ENCODE data around the gene GALNT2.

GALNT2 gene

DNA sequence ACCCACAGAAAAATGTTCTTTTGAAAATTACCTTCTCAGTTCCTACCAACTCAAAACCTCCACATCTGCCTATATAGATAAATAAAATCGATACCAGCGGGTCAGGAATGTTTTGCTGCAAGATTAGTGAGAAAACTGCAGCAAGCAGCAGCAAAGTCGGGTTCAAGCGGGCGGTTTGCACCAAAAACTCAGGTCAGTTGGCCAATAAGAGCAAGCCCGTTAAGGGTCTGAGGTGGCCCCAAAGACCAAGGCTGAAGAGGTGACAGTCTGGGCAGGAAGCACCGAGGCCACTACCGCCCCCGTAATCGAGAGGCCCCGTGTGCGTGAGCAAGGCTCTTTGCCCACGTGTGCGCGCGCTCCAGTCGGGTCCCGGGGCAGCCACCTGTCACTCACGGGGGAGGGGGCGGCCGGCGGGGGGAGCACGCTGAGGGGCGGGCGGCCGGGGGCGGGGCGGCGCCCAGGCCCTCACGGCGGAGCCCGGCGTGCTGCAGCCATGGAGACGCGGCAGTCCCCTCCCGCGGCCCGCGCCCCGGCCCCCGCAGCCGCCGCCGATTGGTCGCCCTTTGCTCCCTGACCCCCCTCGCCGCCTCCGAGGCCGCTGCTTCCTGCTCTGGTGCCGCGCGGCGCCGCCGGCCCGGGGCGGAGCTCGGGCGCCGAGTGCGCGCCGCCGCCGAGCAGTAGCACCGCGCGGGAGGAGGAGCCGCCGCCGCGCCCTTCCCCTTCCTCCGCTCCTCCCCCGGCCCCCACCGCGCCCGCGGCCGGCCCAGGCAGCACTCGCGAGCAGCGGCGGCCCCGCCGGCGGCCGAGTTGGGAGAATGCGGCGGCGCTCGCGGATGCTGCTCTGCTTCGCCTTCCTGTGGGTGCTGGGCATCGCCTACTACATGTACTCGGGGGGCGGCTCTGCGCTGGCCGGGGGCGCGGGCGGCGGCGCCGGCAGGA is at the start of gene GALNT2:
Gene GALNT2 (plus strand): TSS at position 773 of the 939 bp plus-strand sequence. CDS start 43 bp downstream, at position 816.
- Histone ChIP-seq H3K9ac (ENCODE audit: low read depth, low read length) (peak within 1 kb of the TSS; percentile 52), H3K27ac (ENCODE audit: low read depth, low read length) (peak within 1 kb of the TSS; percentile 89), H3K4me1 (ENCODE audit: control insufficient read depth, insufficient read depth, low read length) (peaks cover 20% of the 10 kb centered on the region), H3K36me3 (ENCODE audit: control insufficient read depth, insufficient read depth, low read length) (no peaks in the 10 kb centered on the region), H3K9me3 (ENCODE audit: control insufficient read depth, insufficient read depth, low read length) (peaks cover 8% of the 10 kb centered on the region; the same call in 1 of the 2 replicates), H3K4me3 (ENCODE audit: low read depth, low read length) (peak within 1 kb of the TSS; percentile 85), H3K27me3 (ENCODE audit: control insufficient read depth, insufficient read depth, low read length) (peaks cover 14% of the 10 kb centered on the region)

DNA sequence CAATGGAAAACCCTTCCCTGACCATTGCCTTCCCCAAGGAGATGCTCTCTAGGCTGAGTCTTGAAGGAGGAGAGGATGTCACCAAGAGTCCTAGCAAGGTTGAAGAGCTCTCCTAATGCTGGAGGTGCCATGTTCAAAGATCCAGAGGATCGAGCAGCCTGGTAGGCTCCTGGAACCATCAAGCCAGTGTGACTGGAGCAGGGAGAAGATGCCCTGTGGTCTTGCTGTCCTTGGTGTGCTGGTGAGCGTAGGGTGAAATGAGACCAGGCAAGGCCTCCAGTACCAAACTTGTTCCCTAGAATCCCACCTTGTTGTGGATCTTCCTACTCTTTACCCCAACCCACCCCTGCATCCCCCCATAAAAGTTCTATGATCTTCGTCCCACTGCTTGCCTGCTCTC is 46.6 kb upstream of the GALNT2 start:
- Histone ChIP-seq H3K4me1 (ENCODE audit: control insufficient read depth, insufficient read depth, low read length) (peaks cover 18% of the 10 kb centered on the region), H3K9ac (ENCODE audit: low read depth, low read length) (no peak overlapping the region), H3K9me3 (ENCODE audit: control insufficient read depth, insufficient read depth, low read length) (no peaks in the 10 kb centered on the region)

DNA sequence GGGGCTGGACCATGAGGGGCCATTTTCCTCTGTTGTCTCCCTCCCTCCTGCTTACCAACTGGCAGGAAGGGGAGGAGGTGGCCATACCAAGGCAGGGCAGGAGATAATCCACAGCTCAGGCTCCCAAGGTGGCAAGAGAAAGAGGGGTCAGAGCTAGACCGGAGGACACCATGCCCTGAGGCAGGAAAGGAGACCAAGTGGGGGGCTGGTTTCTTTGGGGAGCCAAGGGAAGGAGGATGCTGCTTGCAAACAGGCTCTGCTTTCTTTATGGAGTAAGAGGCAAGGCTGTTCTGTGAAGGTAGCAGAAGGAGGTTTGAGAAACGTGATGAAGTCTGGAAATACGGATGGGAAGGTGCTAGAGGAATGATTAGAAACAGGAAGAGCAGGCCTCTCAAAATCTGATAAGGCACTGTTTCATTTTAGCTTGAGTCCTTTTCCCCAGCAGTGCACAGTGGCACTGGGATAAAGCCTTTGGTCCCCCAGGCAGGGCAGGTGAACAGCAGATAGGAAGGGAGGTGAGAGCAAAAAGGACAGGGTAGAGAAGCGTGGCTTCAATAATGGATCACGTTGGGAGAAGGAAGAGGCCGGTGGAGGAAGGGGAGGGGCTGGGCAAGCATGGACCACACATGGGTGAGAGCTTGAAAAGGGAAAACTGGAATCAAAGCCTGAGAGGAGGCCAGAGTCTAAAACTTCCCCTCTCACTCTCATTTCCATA is 44.2 kb upstream of the GALNT2 start:
- Histone ChIP-seq H3K27ac (ENCODE audit: low read depth, low read length) (no peak overlapping the region), H3K4me1 (ENCODE audit: control insufficient read depth, insufficient read depth, low read length) (peaks cover 12% of the 10 kb centered on the region), H3K36me3 (ENCODE audit: control insufficient read depth, insufficient read depth, low read length) (no peaks in the 10 kb centered on the region), H3K9ac (ENCODE audit: low read depth, low read length) (no peak overlapping the region), H3K9me3 (ENCODE audit: control insufficient read depth, insufficient read depth, low read length) (no peaks in the 10 kb centered on the region), H3K27me3 (ENCODE audit: control insufficient read depth, insufficient read depth, low read length) (no peaks in the 10 kb centered on the region), H3K4me3 (ENCODE audit: low read depth, low read length) (no peak overlapping the region)

More for the DNA sequence above, 46.6 kb upstream of the GALNT2 start:
- Histone ChIP-seq H3K27ac (ENCODE audit: low read depth, low read length) (no peak overlapping the region), H3K27me3 (ENCODE audit: control insufficient read depth, insufficient read depth, low read length) (no peaks in the 10 kb centered on the region), H3K36me3 (ENCODE audit: control insufficient read depth, insufficient read depth, low read length) (no peaks in the 10 kb centered on the region), H3K4me3 (ENCODE audit: low read depth, low read length) (no peak overlapping the region)

DNA sequence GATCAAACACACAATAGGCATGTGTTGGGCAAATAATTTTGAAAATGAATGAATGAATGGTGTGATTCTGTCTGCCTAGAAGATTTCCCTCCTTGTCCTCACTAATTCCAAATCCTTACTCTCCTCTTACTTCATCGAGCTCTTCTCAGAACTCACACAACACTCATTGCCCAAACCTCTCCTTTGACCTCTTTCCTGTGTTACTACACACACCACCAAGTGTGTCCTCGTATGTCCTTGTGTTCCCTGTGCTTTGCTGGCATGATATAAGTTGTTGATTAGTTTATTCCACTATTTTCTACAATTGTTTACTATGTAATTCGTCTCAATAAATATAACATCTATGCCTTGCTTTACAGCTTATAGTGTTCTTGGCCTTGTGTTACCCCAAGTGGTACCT is 41.4 kb upstream of the GALNT2 start:
- H3K27ac ChIP-seq (ENCODE audit: low read depth, low read length), result no peak overlapping the region
- H3K36me3 ChIP-seq (ENCODE audit: control insufficient read depth, insufficient read depth, low read length), result no peaks in the 10 kb centered on the region
- H3K4me1 ChIP-seq (ENCODE audit: control insufficient read depth, insufficient read depth, low read length), result peaks cover 6% of the 10 kb centered on the region
- H3K4me3 ChIP-seq (ENCODE audit: low read depth, low read length), result no peak overlapping the region
- no peak overlapping the region for H3K9ac ChIP-seq (ENCODE audit: low read depth, low read length)
- H3K9me3 ChIP-seq (ENCODE audit: control insufficient read depth, insufficient read depth, low read length), result no peaks in the 10 kb centered on the region
- H3K27me3 ChIP-seq (ENCODE audit: control insufficient read depth, insufficient read depth, low read length), result no peaks in the 10 kb centered on the region

DNA sequence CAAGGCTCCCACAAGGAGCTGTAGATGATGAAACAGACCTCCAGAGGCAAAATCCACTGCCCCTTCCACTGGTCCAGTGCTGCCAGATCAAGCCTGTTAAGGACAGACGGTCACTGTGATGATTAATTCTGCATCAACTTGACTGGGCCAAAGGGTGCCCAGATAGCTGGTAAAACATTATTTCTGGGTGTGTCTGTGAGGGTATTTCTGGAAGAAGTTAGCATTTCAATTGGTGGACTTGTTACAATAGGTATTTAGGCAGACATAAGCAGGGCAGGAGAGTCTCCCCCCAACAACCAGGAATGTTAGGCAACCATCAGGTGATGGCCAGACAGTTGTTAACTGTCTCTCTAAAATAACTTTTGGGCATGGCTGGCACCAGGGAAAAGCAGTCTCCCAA is 40.9 kb upstream of the GALNT2 start:
- H3K36me3 ChIP-seq (ENCODE audit: control insufficient read depth, insufficient read depth, low read length), result no peaks in the 10 kb centered on the region
- no peaks in the 10 kb centered on the region for H3K27me3 ChIP-seq (ENCODE audit: control insufficient read depth, insufficient read depth, low read length)
- no peak overlapping the region for H3K9ac ChIP-seq (ENCODE audit: low read depth, low read length)
- no peak overlapping the region for H3K27ac ChIP-seq (ENCODE audit: low read depth, low read length)
- no peaks in the 10 kb centered on the region for H3K9me3 ChIP-seq (ENCODE audit: control insufficient read depth, insufficient read depth, low read length)
- H3K4me1 ChIP-seq (ENCODE audit: control insufficient read depth, insufficient read depth, low read length), result peaks cover 6% of the 10 kb centered on the region
- no peak overlapping the region for H3K4me3 ChIP-seq (ENCODE audit: low read depth, low read length)

DNA sequence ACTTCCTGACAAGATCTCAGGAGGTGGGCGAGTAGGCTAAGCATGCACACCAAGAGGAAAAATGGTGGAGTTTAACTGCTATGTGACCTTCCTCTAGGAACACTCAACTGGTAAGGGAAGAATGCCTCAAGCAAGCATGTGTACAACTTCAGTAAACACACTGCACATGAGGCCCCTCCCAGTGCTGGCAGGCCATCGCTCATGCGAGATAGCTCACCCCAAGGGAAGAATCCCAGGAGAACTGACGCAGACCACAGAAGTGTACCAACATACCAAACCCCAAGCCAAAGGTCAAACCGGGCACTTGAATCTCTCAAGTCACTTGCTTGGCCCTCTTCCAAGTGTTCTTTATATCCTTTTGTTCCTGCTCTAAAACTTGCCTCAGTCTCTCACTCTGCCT is 40.5 kb upstream of the GALNT2 start:
- Histone ChIP-seq H3K9ac (ENCODE audit: low read depth, low read length) (no peak overlapping the region), H3K27me3 (ENCODE audit: control insufficient read depth, insufficient read depth, low read length) (no peaks in the 10 kb centered on the region), H3K27ac (ENCODE audit: low read depth, low read length) (no peak overlapping the region), H3K4me1 (ENCODE audit: control insufficient read depth, insufficient read depth, low read length) (peaks cover 6% of the 10 kb centered on the region), H3K36me3 (ENCODE audit: control insufficient read depth, insufficient read depth, low read length) (no peaks in the 10 kb centered on the region), H3K9me3 (ENCODE audit: control insufficient read depth, insufficient read depth, low read length) (no peaks in the 10 kb centered on the region), H3K4me3 (ENCODE audit: low read depth, low read length) (no peak overlapping the region)

DNA sequence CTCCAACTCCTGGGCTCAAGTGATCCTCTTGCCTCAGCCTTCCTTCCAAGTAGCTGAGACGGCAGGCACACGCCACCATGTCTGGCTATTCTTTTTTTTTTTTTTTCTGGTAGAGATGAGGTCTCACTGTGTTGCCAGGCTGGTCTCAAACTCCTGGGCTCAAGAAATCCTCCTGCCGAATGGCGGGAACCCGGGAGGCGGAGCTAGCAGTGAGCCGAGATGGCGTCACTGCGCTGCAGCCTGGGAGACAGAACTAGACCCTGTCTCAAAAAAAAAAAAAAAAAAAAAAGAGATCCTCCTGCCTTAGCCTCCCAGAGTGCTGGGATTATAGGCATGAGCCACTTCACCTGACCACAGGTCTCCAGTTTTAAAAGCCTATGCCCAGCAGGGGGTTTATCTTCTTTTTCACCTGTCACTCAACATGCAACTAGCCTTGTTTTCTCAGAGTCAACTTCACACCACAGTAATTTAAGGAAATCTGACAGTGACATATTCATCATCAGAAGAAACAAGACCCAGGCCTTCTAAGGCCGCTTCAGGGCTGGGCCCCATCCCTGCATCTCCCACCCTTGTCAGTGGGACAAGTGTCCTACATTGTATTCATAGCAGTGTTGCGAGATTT is 38.3 kb upstream of the GALNT2 start:
- H3K9me3 ChIP-seq (ENCODE audit: control insufficient read depth, insufficient read depth, low read length), result no peaks in the 10 kb centered on the region
- no peaks in the 10 kb centered on the region for H3K27me3 ChIP-seq (ENCODE audit: control insufficient read depth, insufficient read depth, low read length)
- no peak overlapping the region for H3K9ac ChIP-seq (ENCODE audit: low read depth, low read length)
- no peak overlapping the region for H3K4me3 ChIP-seq (ENCODE audit: low read depth, low read length)
- no peaks in the 10 kb centered on the region for H3K36me3 ChIP-seq (ENCODE audit: control insufficient read depth, insufficient read depth, low read length)
- peaks cover 6% of the 10 kb centered on the region for H3K4me1 ChIP-seq (ENCODE audit: control insufficient read depth, insufficient read depth, low read length)
- no peak overlapping the region for H3K27ac ChIP-seq (ENCODE audit: low read depth, low read length)

DNA sequence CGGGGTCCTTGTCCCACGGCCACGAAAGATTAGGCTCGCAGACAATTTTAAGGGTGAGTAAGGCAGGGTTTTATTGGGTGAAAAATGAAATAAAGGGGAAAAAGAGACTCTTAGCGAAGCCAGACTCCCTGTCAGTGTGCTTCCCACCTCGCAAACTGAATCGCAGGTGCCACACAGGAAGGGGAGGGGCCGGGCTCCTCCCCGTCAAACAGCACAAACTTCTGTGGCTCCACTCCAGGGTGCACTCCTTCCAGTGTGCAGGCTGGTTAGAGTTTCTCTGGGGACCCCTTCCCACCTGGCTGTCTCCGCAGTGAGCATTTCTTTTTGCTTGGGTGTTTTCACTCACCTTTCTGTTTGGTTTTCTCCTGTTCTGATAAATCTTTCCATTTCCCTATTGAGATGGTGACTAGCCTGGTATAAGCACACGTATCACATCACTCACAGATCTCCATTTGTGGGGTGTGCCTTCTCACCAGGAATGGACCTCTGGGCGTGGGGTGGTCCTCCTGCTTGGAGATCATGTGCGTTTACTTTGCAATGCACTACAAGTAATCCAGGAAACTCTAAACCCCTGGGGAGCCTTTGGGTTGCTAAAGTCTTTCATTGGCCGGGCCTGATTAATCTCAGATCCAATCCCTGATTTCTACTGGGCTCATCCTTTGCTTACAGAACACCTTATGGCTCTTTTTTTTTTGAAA is 37.6 kb upstream of the GALNT2 start:
- no peaks in the 10 kb centered on the region for H3K27me3 ChIP-seq (ENCODE audit: control insufficient read depth, insufficient read depth, low read length)
- H3K27ac ChIP-seq (ENCODE audit: low read depth, low read length), result no peak overlapping the region
- no peaks in the 10 kb centered on the region for H3K9me3 ChIP-seq (ENCODE audit: control insufficient read depth, insufficient read depth, low read length)
- no peak overlapping the region for H3K4me3 ChIP-seq (ENCODE audit: low read depth, low read length)
- H3K9ac ChIP-seq (ENCODE audit: low read depth, low read length), result no peak overlapping the region
- peaks cover 6% of the 10 kb centered on the region for H3K4me1 ChIP-seq (ENCODE audit: control insufficient read depth, insufficient read depth, low read length)
- H3K36me3 ChIP-seq (ENCODE audit: control insufficient read depth, insufficient read depth, low read length), result no peaks in the 10 kb centered on the region

DNA sequence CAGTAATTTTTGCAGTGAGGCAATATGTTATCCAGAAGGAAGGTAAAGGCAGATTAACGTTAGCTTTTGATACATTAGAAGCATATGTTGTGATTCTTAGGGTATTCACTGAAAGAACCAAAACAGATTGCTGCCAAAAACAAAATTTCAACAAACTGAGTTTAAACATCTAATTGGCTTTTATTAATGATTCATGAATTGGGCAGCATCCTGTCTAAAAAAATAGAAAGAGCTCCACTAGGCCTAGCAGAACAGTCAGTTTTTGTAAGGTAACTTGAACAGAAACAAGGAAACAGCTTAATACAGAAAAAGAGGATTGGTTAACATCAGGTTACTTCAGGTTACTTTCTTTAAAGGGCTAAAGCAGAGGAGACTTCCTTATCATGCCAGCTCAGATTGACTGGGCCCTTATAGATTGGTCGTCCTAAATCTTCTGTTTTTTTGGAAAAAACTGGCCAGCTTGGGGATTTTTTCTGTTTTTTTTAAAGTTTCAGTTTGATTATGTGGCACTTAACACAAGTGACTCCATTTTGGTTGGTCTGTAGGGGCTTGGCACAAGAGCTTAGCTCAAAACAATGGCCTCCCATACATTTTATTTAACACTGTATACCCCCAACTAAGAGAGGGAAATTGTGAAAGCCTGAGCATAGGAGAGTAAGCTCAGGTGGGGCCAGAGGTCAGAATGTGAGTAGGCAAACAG is 36.8 kb upstream of the GALNT2 start:
- H3K27me3 ChIP-seq (ENCODE audit: control insufficient read depth, insufficient read depth, low read length), result no peaks in the 10 kb centered on the region
- no peak overlapping the region for H3K4me3 ChIP-seq (ENCODE audit: low read depth, low read length)
- peaks cover 6% of the 10 kb centered on the region for H3K4me1 ChIP-seq (ENCODE audit: control insufficient read depth, insufficient read depth, low read length)
- no peaks in the 10 kb centered on the region for H3K36me3 ChIP-seq (ENCODE audit: control insufficient read depth, insufficient read depth, low read length)
- no peak overlapping the region for H3K9ac ChIP-seq (ENCODE audit: low read depth, low read length)
- H3K9me3 ChIP-seq (ENCODE audit: control insufficient read depth, insufficient read depth, low read length), result no peaks in the 10 kb centered on the region
- H3K27ac ChIP-seq (ENCODE audit: low read depth, low read length), result no peak overlapping the region

DNA sequence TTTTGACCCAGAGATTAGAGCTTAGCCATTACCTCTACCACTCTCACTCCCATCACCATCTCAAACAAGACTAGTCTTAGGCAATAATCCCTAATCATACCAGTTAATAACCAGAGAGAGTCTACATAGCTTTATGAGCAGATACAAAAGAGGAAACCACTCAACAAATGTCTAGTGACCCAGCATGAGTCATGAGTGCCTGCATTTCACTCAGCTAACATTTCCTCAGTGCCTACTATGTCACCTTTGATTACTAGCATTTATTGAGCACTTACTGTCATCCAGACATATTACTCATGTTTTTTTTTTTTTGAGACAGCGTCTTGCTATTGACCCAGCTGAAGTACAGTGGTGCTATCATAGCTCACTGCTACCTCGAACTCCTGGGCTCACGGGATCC is 35.9 kb upstream of the GALNT2 start:
- Histone ChIP-seq H3K9me3 (ENCODE audit: control insufficient read depth, insufficient read depth, low read length) (no peaks in the 10 kb centered on the region), H3K4me1 (ENCODE audit: control insufficient read depth, insufficient read depth, low read length) (peaks cover 6% of the 10 kb centered on the region)

More for the DNA sequence above, 35.9 kb upstream of the GALNT2 start:
- Histone ChIP-seq H3K36me3 (ENCODE audit: control insufficient read depth, insufficient read depth, low read length) (no peaks in the 10 kb centered on the region), H3K4me3 (ENCODE audit: low read depth, low read length) (no peak overlapping the region), H3K27ac (ENCODE audit: low read depth, low read length) (no peak overlapping the region), H3K9ac (ENCODE audit: low read depth, low read length) (no peak overlapping the region), H3K27me3 (ENCODE audit: control insufficient read depth, insufficient read depth, low read length) (no peaks in the 10 kb centered on the region)
